Right lobe of liver (tissue), 4 donors: ENCODE data around the gene CASZ1.

Source experiments
- CTCF ChIP-seq, 4 donors: fragments of 200-600 bp in 3 of 4; fragments of 450-650 bp in 1 of 4; IDR thresholded peaks; one replicate each; pipeline versions ENCODE4 v1.5.1 to v1.8.0; 2016 to 2022; ENCODE audit warnings: antibody characterized with exemption in 4 of 4, mild to moderate bottlenecking in 2 of 4
- POLR2A ChIP-seq: fragments of 450-650 bp; IDR thresholded peaks from one replicate; pipeline ENCODE4 v1.6.1; 2017; ENCODE audit warnings: antibody characterized with exemption, mild to moderate bottlenecking
- donor health status: DM: no; HTN: no; CAD: no.
- donor health status: DM: no; HTN: no; CAD: no.
- donor health status: DM: no; HTN: yes; CAD: no.

- no peak for TF ChIP-seq CTCF (IDR thresholded peaks at IDR 0.05)
- TF ChIP-seq POLR2A: no peak
Measured at GRCh38 chr1:10733474-10734366, 62.7 kb downstream of the CASZ1 start.
